Keratinocyte (primary cell): ENCODE results near the gene TOX3. TPM values are rescaled to one million over a fixed set of nuclear protein-coding genes. Genes with fewer than 3 reads are reported as not detected.

Experiments
- DNase-seq: peaks from one replicate; pipeline ENCODE4 v3.0.0-alpha.2; 2011; ENCODE audit warnings: low read depth, missing footprints, low spot score
- FAIRE-seq: peaks from 2 replicates; lab custom pipeline; 2011; peaks lifted over from hg19 to GRCh38; lab: Jason Lieb, UNC
- H2AFZ ChIP-seq: 2 replicates; pipeline ENCODE4 v1.6.0; 2012; ENCODE audit warnings: low read length, control low read depth, inconsistent platforms; ENCODE audit not compliant: control insufficient read depth
- H3K27ac ChIP-seq: 2 replicates; pipeline ENCODE4 v1.5.1; 2011; ENCODE audit warnings: low read length; ENCODE audit not compliant: control insufficient read depth, insufficient read depth
- H3K27me3 ChIP-seq: 3 replicates; pipeline ENCODE4 v1.6.0; 2011; ENCODE audit warnings: low read length; ENCODE audit not compliant: control insufficient read depth, insufficient read depth; ENCODE audit errors: extremely low read depth
- H3K36me3 ChIP-seq, 2 experiments: 2 replicates in 1 of 2; 3 replicates in 1 of 2; pipeline ENCODE4 v1.5.1; 2011; ENCODE audit warnings: low read length in 2 of 2, mild to moderate bottlenecking in 1 of 2; ENCODE audit not compliant: control insufficient read depth in 2 of 2, insufficient read depth in 2 of 2; ENCODE audit errors: extremely low read depth in 1 of 2
- H3K4me1 ChIP-seq: 3 replicates; pipeline ENCODE4 v1.5.1; 2011; ENCODE audit warnings: low read length; ENCODE audit not compliant: control insufficient read depth, insufficient read depth; ENCODE audit errors: extremely low read depth
- H3K4me2 ChIP-seq: 3 replicates; pipeline ENCODE4 v1.6.0; 2011; ENCODE audit warnings: low read depth, low read length; ENCODE audit not compliant: control insufficient read depth, insufficient read depth; ENCODE audit errors: extremely low read depth
- H3K4me3 ChIP-seq, 3 experiments: fragments of 200-600 bp in 1 of 3; sonication (generic) in 1 of 3; 2 replicates in 2 of 3; 3 replicates in 1 of 3; pipeline ENCODE4 v1.5.1; 2011 to 2016; ENCODE audit warnings: low read length in 3 of 3, mild to moderate bottlenecking in 3 of 3, control low read depth in 2 of 3, inconsistent platforms in 1 of 3, low read depth in 1 of 3, mixed read lengths in 1 of 3, mixed run types in 1 of 3, moderate library complexity in 1 of 3; ENCODE audit not compliant: control insufficient read depth in 2 of 3, insufficient read depth in 2 of 3; ENCODE audit errors: extremely low read depth in 1 of 3
- H3K79me2 ChIP-seq: 2 replicates; pipeline ENCODE4 v1.6.0; 2012; ENCODE audit warnings: low read length; ENCODE audit not compliant: control insufficient read depth, insufficient read depth
- H3K9ac ChIP-seq: 3 replicates; pipeline ENCODE4 v1.6.0; 2011; ENCODE audit warnings: low read length; ENCODE audit not compliant: control insufficient read depth, insufficient read depth; ENCODE audit errors: extremely low read depth
- H3K9me1 ChIP-seq: 3 replicates; pipeline ENCODE4 v1.6.0; 2011; ENCODE audit warnings: low read length; ENCODE audit not compliant: control insufficient read depth, insufficient read depth; ENCODE audit errors: extremely low read depth
- H3K9me3 ChIP-seq: 2 replicates; pipeline ENCODE4 v1.5.1; 2012; ENCODE audit warnings: low read depth, low read length; ENCODE audit not compliant: control insufficient read depth
- H4K20me1 ChIP-seq: 3 replicates; pipeline ENCODE4 v1.6.0; 2011; ENCODE audit warnings: low read length; ENCODE audit not compliant: control insufficient read depth, insufficient read depth; ENCODE audit errors: extremely low read depth
- CTCF ChIP-seq, 3 experiments: IDR thresholded peaks in 1 of 3; conservative IDR thresholded peaks in 1 of 3; optimal IDR thresholded peaks in 1 of 3; 2 replicates in 2 of 3; 3 replicates in 1 of 3; pipeline versions ENCODE3 to v1.5.1; 2011; ENCODE audit warnings: low read length in 3 of 3, mild to moderate bottlenecking in 3 of 3, moderate library complexity in 2 of 3, control low read depth in 1 of 3, inconsistent platforms in 1 of 3; ENCODE audit not compliant: insufficient read depth in 2 of 3; ENCODE audit errors: extremely low read depth in 1 of 3
- EZH2 ChIP-seq: IDR thresholded peaks from one replicate; pipeline ENCODE4 v1.6.1; 2012; ENCODE audit warnings: inconsistent platforms, mild to moderate bottlenecking, low read length, moderate library complexity
- dilution Hi-C: fragments of 300-500 bp; cut with MboI; formaldehyde crosslinking; loops from one replicate; pipeline ENCODE4 v1.7.0; 2020; ENCODE audit warnings: low sequenced_read_pairs; ENCODE audit not compliant: extremely low pct_ligation_motif_present
- polyA plus RNA-seq, 5 experiments: library from polyadenylated mRNA; depleted of rRNA in 3 of 5; stranded (reverse) in 3 of 5; stranded (forward) in 1 of 5; unstranded in 1 of 5; fragments of >200 nt; gene quantifications; 1 replicate in 1 of 5; 2 replicates in 3 of 5; 3 replicates in 1 of 5; pipeline versions ENCODE4 v1.2.1 to v1.2.3, GENCODE V29; 2011 to 2012; ENCODE audit warnings: missing spikeins in 2 of 5, low read depth in 1 of 5, low replicate concordance in 1 of 5

Gene TOX3
- polyA plus RNA-seq, 1 donor (not counting 4 experiments of a cell fraction or from before 2014, with no cell fraction given): not detected

DNA sequence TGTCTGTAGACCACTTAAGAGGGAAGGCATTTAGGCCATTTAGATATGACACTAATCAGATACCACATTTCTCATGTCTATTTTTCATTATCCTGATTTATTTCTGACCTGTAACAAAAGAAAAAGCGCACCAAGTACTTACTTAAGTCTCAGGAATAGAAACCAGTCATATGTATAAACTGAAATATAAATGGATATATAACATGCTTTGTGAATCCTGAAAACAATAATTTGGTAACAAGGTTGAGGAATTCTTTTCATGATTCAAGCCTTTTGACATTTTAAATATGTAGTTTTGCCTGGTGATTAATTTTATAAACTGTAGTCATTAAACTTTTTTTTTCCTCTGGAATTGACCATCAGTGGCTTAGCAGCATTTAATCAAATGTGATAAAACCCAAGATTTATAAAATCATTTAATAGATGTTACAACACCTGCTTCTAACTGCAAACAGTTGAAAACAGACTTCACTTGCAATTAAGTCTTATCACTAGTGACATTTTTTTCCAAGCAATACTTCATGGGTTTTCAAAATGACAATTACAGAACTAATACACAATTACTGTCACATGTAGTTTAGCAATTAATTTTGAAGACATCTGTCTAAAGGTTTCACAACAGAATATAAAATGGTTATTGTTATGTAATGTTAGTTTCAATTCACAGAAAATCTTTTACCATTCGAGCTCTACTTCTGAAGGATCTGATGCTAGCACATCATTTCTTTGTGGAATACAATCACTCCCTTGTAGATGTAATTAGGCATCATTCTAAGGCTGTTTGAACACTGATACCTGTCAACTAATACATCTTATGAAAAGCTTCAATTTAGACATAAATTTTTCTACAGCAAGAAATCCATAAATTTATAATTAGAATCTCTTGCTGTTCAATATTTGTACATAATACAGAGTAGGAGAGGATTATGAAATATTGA is 110.3 kb downstream of the TOX3 start:
- H2AFZ ChIP-seq: no peak overlapping the region
- no peaks in the 10 kb centered on the region for H3K4me1 ChIP-seq
- no peaks in the 10 kb centered on the region for H3K27me3 ChIP-seq
- no peak overlapping the region for H3K4me3 ChIP-seq
- dilution Hi-C loops: no loop called here
- H3K9me3 ChIP-seq: no peaks in the 10 kb centered on the region
- no peaks in the 10 kb centered on the region for H4K20me1 ChIP-seq
- no peak for TF ChIP-seq EZH2
- TF ChIP-seq CTCF (optimal IDR thresholded peaks at IDR 0.05 in 1 of 3, IDR thresholded peaks at IDR 0.05 in 1 of 3, conservative IDR thresholded peaks at IDR 0.05 in 1 of 3; ENCODE audit: extremely low read depth in 1 of 3, insufficient read depth in 2 of 3, low read length in 3 of 3): no peak
- no peak for FAIRE-seq
- DNase-seq: no peak
- H3K4me2 ChIP-seq: no peak overlapping the region
- H3K36me3 ChIP-seq: no peaks in the 10 kb centered on the region
- no peaks in the 10 kb centered on the region for H3K79me2 ChIP-seq
- H3K9ac ChIP-seq: no peak overlapping the region
- H3K9me1 ChIP-seq: no peaks in the 10 kb centered on the region
- no peak overlapping the region for H3K27ac ChIP-seq

DNA sequence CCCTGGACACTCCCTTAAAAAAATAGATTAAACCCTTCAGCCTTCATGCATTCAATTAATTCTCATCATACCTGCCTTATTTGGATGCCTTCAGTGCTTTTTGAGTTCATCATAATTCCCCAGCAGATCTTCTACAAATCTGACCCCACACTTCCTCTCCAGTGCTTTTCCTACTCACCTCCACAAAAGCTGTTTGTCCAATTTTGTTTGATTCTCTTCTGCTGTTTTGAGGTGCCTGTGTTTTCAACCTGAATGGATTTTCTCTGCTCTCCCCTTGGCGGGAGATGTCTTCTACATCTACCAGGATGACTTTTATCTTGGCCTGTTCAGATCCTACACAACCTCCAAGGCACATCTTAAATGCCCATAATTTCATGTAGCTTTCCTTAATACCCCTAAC is 112.7 kb downstream of the TOX3 start:
- dilution Hi-C loops: no loop called here
- Histone ChIP-seq H3K9ac (no peak overlapping the region), H3K4me1 (no peaks in the 10 kb centered on the region), H3K79me2 (no peaks in the 10 kb centered on the region), H3K36me3 (no peaks in the 10 kb centered on the region), H2AFZ (no peak overlapping the region), H3K9me3 (no peaks in the 10 kb centered on the region), H3K4me3 (no peak overlapping the region), H3K27me3 (no peaks in the 10 kb centered on the region), H3K27ac (no peak overlapping the region), H3K9me1 (no peaks in the 10 kb centered on the region), H4K20me1 (no peaks in the 10 kb centered on the region), H3K4me2 (no peak overlapping the region)
- DNase-seq: no peak
- no peak for FAIRE-seq
- TF ChIP-seq EZH2 (no peak), CTCF (optimal IDR thresholded peaks at IDR 0.05 in 1 of 3, IDR thresholded peaks at IDR 0.05 in 1 of 3, conservative IDR thresholded peaks at IDR 0.05 in 1 of 3; ENCODE audit: extremely low read depth in 1 of 3, insufficient read depth in 2 of 3, low read length in 3 of 3) (no peak)
